ENCODE data around the gene FAM234A.

The FAM234A gene

GRCh38 chr16:305916-306626 lies 71.5 kb downstream of the FAM234A start:
- no peak for DNase-seq

DNA sequence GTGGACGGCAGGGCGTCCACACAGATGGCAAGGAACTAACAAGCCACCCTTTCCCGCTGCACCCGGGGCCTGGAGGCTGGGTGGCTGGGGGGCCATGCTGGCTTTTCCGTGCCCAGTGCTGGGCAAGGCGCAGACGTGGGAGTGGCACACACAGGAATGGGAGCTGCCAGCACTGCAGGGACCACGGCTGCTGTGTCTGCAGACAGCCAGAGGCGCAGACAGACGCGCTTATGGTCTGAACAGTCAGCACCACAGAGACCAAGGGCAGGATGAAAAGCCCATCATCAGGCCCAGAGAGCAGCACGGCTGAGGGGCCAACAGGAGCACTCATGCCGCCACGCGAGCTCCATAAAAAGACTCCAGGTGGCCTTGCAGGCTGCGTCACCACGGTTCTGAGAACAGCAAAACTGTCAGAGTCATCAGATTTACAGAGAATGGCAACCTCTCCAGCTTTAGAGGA lies 72.3 kb downstream of the FAM234A start:
- DNase-seq: no peak

- DNase-seq: no peak
Measured at GRCh38 chr16:307691-308312, 73.2 kb downstream of the FAM234A start.

- DNase-seq: no peak
Measured at GRCh38 chr16:309476-309875, 74.9 kb downstream of the FAM234A start.

DNA sequence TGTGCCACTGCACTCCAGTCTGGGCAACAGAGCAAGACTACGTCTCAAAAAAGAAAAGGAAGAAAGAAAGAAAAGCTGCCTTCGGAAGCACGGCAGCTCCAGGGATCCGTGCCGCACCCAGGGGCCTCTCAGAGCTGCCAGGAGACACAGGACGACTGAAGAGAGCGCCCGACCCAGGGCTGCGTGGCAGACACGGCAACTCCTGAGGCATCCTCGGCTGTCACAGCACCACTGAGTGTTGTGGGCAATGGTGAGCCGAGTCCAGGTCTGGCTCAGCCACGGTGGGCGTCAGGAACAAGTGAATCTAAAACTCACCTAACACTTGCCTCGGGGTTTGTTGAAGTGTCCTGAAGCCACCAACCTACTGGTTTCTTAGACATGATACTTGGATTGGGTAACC lies 77.1 kb downstream of the FAM234A start:
- DNase-seq: no peak

DNA sequence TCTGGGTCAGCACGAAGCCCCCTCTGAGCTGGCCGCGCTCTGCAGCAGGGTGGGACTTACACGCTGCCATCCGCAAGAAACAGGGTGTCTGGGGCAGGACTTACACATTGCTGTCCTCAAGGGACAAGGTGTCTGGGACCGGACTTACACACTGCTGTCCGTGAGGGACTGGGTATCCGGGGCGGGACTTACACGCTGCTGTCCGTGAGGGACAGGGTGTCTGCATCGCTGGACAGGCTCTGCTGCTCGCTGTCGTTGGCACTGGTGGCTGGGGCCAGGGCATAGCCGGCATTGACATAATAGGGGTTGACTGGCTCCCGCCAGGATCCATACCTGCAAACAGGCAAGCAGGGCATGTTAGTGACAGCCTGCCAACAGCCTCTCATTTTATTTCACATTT lies 79.7 kb downstream of the FAM234A start:
- no peak for DNase-seq

DNA sequence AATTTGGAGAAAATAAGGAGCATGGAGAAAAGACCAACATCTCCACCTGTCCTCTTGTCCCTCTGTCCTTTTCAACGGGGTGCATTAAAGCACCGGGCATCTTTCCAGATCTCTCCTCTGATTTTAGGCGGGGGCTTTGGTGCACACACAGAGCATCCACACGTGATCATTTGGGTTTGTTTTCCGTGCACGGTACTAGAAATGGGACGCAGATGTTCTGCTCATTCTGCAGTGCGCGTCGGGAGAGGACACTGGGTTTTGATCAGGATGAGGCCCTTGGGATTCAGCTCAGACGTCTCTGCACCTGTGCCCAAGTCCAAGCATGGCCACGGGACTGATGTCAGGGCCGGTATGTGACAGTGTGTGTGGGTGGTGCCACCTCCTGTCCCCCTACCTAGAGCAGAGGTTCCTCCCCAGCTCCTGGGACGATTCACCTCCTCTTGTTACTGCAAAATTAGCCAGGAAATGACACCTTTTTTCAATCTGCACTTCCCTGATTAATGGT lies 80.2 kb downstream of the FAM234A start:
- no peak for DNase-seq
